Measurements from ENCODE around the gene OR6N1.

The OR6N1 gene, protein sequence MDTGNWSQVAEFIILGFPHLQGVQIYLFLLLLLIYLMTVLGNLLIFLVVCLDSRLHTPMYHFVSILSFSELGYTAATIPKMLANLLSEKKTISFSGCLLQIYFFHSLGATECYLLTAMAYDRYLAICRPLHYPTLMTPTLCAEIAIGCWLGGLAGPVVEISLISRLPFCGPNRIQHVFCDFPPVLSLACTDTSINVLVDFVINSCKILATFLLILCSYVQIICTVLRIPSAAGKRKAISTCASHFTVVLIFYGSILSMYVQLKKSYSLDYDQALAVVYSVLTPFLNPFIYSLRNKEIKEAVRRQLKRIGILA

GRCh38 chr1:158771950-158772866, at the start of gene OR6N1:
TSS of gene OR6N1 (minus strand) at chr1:158772195. CDS start at chr1:158766682, 5,513 bp downstream.
- DNase-seq = no peak

- no peak for DNase-seq
These were observed 49.7 kb upstream of the OR6N1 start for GRCh38 chr1:158821723-158822122.

GRCh38 chr1:158819461-158820443, 47.8 kb upstream of the OR6N1 start:
- DNase-seq = no peak

DNA sequence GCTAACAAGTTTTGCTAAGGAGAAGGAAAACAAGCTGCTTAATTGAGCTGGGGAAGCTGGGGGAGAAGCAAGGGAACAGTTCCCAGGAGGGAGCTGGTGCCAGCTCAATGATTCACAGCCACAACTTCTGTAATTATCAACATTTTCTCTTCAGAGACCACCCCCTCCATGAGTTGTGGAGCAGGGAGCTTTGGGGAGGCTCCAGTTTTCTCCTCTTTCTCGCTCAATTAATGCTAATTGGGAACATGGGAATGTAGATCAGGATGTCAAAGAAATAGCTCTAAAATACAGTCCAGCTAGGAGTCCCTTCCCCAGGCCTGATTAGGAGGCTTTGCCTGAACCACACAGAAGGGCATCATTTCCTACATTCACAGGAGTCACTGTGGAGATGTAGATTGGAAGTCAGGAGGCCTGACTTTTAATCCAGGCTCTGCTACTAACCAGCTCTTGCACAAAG, 47.0 kb upstream of the OR6N1 start:
- DNase-seq = no peak

GRCh38 chr1:158818560-158818959, 46.6 kb upstream of the OR6N1 start:
- DNase-seq = no peak

DNA sequence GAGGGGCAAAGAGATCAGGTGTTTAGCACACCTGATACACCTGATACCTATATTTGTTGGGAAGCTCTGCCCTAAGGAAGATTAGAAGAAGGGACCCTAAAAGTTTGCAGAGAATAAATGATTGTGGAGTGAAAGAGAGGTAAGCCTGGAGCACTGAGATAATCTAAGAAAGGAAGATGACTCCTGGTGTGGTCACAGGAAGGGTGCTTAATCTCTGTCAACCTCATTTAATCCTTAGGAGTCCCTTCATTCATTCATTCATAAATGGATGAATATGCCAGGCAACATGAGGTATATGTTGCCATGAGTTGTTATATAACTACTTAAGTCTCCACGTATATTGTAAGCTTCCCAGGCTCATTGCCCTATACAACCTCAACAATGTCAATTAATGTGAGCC, 43.0 kb upstream of the OR6N1 start:
- DNase-seq = no peak

DNA sequence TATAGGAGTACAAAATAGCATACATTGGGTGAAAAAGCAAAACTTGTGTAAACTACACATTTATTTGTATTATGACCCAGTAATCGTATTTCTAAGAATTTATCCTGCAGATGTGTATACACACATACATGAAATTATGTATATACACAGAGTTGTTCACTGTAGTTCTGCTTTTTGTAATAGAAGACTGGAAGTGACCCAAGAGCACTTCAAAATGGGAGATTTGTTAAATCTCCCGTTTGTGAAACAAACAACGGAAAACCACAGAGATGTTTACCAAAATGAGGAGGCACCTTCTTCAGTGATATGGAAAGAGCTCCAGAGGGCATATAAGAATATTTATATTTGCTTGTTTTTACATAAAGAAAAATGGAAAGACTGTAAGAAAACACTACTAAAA, 41.2 kb upstream of the OR6N1 start:
- DNase-seq = no peak

DNA sequence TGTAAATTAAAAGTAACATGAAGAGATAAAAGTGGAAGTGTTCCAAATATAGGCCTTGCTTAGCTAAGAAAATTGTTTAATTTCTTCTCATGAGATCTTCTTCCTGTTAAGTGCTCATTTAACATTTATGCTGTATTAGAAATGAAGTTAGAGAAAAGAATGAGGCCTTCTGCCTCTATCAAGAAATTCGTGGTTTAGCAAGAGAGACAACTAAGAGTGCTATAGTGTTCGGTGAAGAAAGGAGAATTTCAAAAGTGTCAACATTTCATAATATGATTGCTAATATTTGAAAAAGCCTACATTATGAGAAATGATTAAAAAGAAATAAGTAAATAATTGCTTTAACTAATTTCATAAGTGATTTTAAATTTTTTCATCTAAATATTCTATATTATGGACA, 40.3 kb upstream of the OR6N1 start:
- no peak for DNase-seq

GRCh38 chr1:158810311-158810710, 38.3 kb upstream of the OR6N1 start:
- no peak for DNase-seq

DNA sequence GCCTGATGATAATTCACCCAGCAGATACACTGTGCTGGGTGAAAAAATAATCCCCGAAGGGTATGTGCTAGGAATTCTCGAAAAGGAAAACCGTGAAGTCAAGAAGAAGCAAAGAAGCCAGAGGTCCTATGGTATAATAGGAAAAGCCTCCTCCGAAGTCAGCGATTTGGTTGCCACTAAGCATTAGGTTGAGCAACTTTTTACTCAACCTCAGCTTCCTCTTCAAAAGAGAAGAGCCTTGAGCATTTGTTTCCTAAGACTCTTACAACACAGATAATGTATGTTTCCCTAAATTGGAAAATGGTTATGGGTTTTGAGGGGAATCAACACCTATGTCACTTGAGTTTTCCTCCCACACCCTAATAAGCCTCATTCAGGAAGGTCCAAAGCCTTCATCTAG, 37.9 kb upstream of the OR6N1 start:
- no peak for DNase-seq

- no peak for DNase-seq
These were observed 37.3 kb upstream of the OR6N1 start for GRCh38 chr1:158809256-158809655.

DNA sequence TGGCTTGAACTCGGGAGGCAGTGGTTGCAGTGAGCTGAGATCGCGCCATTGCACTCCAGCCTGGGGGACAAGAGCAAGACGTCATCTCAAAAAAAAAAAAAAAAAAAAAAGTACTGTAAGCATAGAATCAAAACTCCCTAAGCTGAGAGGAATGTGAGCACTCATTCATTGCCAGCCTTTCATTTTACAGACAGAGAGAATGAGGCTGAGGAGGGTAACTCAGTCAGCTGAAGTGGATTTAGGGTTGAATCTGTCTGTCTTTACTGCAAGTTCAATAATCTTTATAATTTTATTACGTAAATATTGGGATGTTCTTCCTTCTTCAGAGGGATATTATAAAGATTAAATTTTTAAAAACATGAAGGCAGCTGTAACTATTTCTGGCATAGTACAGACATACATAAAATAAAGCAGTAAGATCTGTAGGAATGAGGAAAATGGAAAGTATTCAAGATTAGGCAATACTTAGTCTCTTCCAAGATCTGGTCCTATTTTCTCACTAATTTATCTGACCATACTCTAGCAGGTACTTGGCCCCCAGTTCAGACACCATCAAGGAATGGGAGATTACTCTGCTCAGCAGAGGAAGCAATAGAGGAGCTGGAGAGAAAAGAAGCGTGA, 35.0 kb upstream of the OR6N1 start:
- no peak for DNase-seq

GRCh38 chr1:158803678-158804077, 31.7 kb upstream of the OR6N1 start:
- no peak for DNase-seq

GRCh38 chr1:158801396-158801795, 29.4 kb upstream of the OR6N1 start:
- DNase-seq = no peak

DNA sequence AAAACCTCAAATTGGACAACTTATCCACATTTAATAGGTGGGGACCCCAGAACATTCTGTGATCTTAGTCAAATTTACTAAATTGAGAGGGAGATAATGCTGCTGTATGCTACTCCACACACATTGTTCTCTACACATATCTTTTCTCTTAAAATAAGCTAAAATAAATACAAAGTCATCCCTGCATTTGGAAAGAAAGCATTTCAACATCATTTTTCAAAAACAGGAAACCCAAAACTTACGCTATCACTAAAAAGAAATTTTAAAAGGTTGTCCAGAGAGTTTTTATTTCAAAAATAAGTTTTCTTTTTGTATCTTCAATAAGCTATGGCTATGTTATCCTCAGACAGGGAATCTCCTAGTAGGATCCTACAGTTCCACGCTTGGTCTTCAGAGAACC, 28.5 kb upstream of the OR6N1 start:
- no peak for DNase-seq

DNA sequence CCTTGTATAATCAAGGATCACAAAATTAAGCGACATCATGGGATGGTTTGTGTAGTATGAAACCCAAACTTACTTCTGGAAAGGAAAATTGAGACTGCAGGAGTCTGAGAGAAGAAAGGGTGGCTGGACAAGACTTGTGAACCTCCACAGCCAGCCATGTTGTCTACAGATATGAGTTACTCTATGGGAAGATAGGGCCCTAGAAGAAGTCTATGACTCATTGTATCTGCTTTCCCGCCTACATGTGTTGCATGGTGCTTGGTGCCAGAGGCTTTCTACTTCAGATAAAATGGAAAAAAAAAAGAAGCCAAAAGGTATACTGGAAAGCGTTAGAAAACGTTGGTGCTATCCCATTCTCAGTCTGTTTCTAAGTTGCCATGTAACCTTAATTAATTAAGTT, 27.7 kb upstream of the OR6N1 start:
- no peak for DNase-seq

GRCh38 chr1:158798531-158798930, 26.5 kb upstream of the OR6N1 start:
- DNase-seq = no peak

- DNase-seq = no peak
These were observed 22.3 kb upstream of the OR6N1 start for GRCh38 chr1:158794247-158794646.

DNA sequence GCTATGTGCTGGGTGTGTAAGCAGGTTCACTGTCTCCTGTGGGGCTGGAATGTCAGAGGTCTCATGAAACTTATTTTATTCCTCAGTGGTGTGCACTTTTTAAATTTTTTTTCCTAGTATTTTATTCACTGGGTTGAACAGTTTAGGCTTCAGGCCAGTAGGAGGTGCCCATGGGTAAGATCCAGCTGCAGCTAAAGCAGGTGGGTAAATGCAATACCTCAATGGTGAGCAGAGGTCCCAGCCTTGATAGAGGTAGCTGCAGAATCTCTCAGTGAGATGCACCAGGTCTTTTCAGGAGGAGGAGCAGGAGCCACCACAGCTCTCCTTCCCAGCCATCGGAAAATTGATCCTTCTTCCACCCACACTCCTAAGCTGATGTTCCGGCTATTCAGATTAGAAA, 21.6 kb upstream of the OR6N1 start:
- DNase-seq = no peak

GRCh38 chr1:158781104-158781503, 9.1 kb upstream of the OR6N1 start, which contains the start of gene OR6N2:
TSS of gene OR6N2 (minus strand) at chr1:158781204. CDS start at chr1:158777635, 3,569 bp downstream.
- no peak for DNase-seq

- no peak for DNase-seq
These were observed 17.6 kb downstream of the OR6N1 start, which contains the start of gene OR6K6 for GRCh38 chr1:158754420-158754819. TSS of gene OR6K6 (plus strand) at chr1:158754720. CDS start at chr1:158754888, 168 bp downstream.

GRCh38 chr1:158752155-158752712, 19.8 kb downstream of the OR6N1 start:
- DNase-seq = no peak
